ENCODE results near the gene RUVBL1. TPM values are rescaled to one million over a fixed set of nuclear protein-coding genes. Genes with fewer than 3 reads are reported as not detected.

RUVBL1 gene
- total RNA-seq, 4 donors from 2014 or later = 19.4 to 27.8 (median 26.7) TPM

DNA sequence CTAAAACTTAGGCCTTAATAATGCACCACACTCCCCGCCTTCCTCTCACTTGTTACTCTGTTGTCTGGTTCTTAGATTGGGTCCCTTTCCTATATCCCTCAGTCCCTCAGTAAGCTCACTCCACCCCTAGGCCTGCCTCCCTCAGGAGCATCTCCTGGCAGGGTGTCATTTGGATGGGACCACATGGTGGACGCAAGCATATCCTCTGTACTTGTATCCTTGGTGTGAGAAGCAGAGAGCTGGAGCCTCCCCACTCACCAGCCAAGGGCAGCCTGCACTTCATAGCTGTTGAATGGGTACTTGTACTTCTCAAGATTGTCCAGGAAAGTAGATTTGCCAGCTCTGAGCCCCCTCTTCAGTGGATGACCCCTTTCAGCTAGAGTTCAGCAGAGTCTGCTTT lies 59.7 kb downstream of the RUVBL1 start:
- TF ChIP-seq POLR2A (IDR thresholded peaks at IDR 0.05) = no peak
- TF ChIP-seq POLR2AphosphoS5 (IDR thresholded peaks at IDR 0.05) = no peak
- TF ChIP-seq, protein P1, sequence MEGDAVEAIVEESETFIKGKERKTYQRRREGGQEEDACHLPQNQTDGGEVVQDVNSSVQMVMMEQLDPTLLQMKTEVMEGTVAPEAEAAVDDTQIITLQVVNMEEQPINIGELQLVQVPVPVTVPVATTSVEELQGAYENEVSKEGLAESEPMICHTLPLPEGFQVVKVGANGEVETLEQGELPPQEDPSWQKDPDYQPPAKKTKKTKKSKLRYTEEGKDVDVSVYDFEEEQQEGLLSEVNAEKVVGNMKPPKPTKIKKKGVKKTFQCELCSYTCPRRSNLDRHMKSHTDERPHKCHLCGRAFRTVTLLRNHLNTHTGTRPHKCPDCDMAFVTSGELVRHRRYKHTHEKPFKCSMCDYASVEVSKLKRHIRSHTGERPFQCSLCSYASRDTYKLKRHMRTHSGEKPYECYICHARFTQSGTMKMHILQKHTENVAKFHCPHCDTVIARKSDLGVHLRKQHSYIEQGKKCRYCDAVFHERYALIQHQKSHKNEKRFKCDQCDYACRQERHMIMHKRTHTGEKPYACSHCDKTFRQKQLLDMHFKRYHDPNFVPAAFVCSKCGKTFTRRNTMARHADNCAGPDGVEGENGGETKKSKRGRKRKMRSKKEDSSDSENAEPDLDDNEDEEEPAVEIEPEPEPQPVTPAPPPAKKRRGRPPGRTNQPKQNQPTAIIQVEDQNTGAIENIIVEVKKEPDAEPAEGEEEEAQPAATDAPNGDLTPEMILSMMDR (IDR thresholded peaks at IDR 0.05) = no peak
- TF ChIP-seq EP300 (IDR thresholded peaks at IDR 0.05) = no peak
- Histone ChIP-seq H3K9me3 (no peaks in the 10 kb centered on the region), H3K4me3 (no peak overlapping the region), H3K27me3 (no peaks in the 10 kb centered on the region), H3K27ac (no peak overlapping the region), H3K36me3 (peaks cover 6 to 100% of the 10 kb centered on the region in 2 donors), H3K4me1 (no peaks in the 10 kb centered on the region)
- no peak for ATAC-seq
- 89% methylated on average over 1 of the region's 2 CpGs; no CpG with 5 or more reads in 1 of the 2 donors for WGBS, 2 donors (ENCODE audit: low coverage in 1 of 2)

DNA sequence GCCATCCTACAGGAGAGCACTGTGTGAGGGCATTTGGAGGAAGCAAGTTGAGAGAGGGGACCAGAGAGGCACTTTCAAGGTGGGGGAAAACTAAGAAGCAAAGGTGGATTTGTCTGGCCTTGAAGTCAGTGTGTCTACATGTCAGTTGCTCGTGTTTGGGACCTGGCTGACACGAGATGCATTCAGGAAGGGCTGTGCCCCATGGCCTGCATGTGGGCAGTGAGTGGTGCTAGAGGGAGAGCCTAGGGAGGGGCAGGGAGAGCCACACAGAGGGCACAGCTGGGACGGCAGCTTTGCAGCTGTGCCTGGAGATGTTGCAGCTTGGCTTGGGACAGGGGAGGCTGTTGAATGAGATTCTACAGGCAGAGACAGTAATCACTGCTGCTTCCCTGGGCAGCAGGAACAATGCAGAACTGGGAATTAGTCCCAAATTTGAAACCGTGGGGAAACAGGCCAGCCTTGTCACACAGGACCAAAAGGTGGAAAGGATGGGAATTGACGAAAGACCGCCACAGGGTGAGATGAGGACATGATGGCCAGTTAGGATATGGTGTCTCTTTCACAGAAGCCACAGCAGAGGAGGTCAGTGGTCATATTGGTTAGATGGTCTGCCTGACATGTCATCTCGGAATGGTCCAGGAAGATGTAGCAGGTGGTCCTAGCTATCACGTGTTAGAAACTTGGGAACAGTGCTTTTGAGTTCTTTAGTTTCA lies 61.4 kb downstream of the RUVBL1 start:
- WGBS, 2 donors (ENCODE audit: low coverage in 1 of 2) = 67 to 70% methylated on average over 7 to 8 of the region's 8 CpGs
- ATAC-seq = no peak
- no peaks in the 10 kb centered on the region for H3K27me3 ChIP-seq
- TF ChIP-seq POLR2A (IDR thresholded peaks at IDR 0.05) = no peak
- TF ChIP-seq, protein P1 (IDR thresholded peaks at IDR 0.05) = no peak
- no peak for TF ChIP-seq POLR2AphosphoS5 (IDR thresholded peaks at IDR 0.05)
- TF ChIP-seq EP300 (IDR thresholded peaks at IDR 0.05) = no peak
- H3K4me3 ChIP-seq = no peak overlapping the region
- H3K4me1 ChIP-seq = no peaks in the 10 kb centered on the region
- no peak overlapping the region for H3K27ac ChIP-seq
- H3K9me3 ChIP-seq = no peaks in the 10 kb centered on the region
- H3K36me3 ChIP-seq = peaks cover 6 to 100% of the 10 kb centered on the region in 2 donors

DNA sequence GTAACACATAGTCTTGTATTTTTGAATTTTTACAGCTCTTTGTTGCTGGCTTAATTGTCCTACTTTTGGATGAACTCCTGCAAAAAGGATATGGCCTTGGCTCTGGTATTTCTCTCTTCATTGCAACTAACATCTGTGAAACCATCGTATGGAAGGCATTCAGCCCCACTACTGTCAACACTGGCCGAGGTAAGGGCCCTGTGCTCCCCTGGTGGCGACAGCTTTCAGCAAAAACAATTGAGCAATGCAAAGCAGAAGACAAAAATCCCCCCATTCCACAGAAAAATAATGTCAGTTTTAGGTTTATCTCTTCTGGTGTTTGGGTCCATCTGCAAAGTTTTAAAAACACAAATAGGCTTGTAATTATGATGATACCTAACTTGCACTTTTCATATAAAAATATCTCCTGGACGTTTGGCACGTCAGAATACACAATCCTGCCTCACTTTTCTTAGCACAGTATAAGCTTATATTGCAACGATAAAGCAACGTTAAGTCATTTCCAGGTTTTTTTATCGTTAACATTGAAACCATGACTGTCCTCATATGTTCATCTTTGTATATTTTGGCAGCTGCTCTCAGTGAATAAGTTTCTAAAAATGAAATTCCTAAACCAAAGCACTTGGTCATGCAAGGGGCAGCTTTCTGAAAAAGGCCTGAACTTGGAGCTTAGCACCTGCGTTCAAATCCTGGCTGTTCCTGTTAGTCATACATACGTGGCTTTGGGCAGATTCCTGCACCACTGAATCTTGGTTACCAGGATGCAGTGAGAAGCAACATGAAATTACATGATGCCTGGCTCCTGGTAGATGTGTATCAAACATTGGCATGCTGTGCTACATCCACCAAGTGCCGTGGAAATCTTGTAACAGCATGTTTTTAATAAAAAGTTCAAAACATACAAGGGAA lies 62.9 kb downstream of the RUVBL1 start:
- Histone ChIP-seq H3K4me1 (peaks cover 0 to 2% (median 0%) of the 10 kb centered on the region in 3 donors), H3K27ac (no peak overlapping the region), H3K4me3 (no peak overlapping the region), H3K36me3 (peaks cover 6 to 100% of the 10 kb centered on the region in 2 donors), H3K9me3 (no peaks in the 10 kb centered on the region), H3K27me3 (no peaks in the 10 kb centered on the region)
- WGBS, 2 donors (ENCODE audit: low coverage in 1 of 2) = 56 to 79% methylated on average over 10 to 11 of the region's 11 CpGs
- TF ChIP-seq POLR2AphosphoS5 (IDR thresholded peaks at IDR 0.05) (no peak), EP300 (IDR thresholded peaks at IDR 0.05) (no peak), POLR2A (IDR thresholded peaks at IDR 0.05) (no peak)
- TF ChIP-seq, protein P1 (IDR thresholded peaks at IDR 0.05) = no peak
- no peak for ATAC-seq

DNA sequence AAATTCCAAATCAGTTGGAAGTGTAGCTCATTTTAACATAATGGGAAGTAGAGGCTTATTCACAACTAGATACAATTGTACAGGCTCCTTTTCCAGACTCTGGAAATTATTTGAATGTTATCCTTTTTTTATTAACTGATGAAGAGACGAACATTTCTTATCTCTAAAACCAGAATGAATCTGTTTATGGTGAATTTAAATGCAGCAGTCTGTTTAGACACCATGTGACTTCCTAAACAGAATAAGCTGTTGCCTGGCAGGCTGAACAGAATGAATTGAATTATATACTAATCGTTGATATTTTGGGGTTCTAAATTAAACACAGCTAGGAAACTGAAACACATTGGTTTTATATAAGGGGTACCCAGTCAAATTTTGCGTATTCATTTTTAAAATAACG lies 67.4 kb downstream of the RUVBL1 start:
- peaks cover 6 to 72% of the 10 kb centered on the region in 2 donors for H3K36me3 ChIP-seq
- H3K27me3 ChIP-seq = no peaks in the 10 kb centered on the region
- H3K9me3 ChIP-seq = no peaks in the 10 kb centered on the region
- TF ChIP-seq POLR2A (IDR thresholded peaks at IDR 0.05) (no peak), POLR2AphosphoS5 (IDR thresholded peaks at IDR 0.05) (no peak), EP300 (IDR thresholded peaks at IDR 0.05) (no peak)
- TF ChIP-seq, protein P1 (IDR thresholded peaks at IDR 0.05) = no peak
- WGBS, 2 donors (ENCODE audit: low coverage in 1 of 2) = 52 to 80% methylated on average over 4 of the region's 4 CpGs
- no peak overlapping the region for H3K27ac ChIP-seq
- ATAC-seq = no peak
- peaks cover 12 to 35% (median 25%) of the 10 kb centered on the region in 3 donors for H3K4me1 ChIP-seq
- no peak overlapping the region for H3K4me3 ChIP-seq
